GM23338 (cell line): ENCODE data around the gene PPP1CA. TPM values are rescaled to one million over a fixed set of nuclear protein-coding genes. Genes with fewer than 3 reads are reported as not detected.

Experiments used
- ATAC-seq: fragments of 200-7000 bp; cut with Tn5 transposase; 3 replicates; pipeline ENCODE4 v1.9.1; 2020
- DNase-seq: peaks from one replicate; pipeline ENCODE4 v3.0.0-alpha.2; 2015; ENCODE audit warnings: low spot score
- H2AFZ ChIP-seq: fragments of 200-600 bp; sonication (generic); 2 replicates; pipeline ENCODE4 v1.8.0; 2016; ENCODE audit warnings: antibody characterized with exemption, mild to moderate bottlenecking, moderate library complexity
- H3F3A ChIP-seq: fragments of 200-600 bp; sonication (generic); replicated peaks from 2 replicates; pipeline ENCODE4 v1.8.0; 2017; ENCODE audit warnings: antibody characterized with exemption, mixed run types, low read depth
- H3K27ac ChIP-seq: fragments of 200-600 bp; sonication (generic); 2 replicates; pipeline ENCODE4 v1.6.1; 2016; ENCODE audit warnings: low read depth
- H3K27me3 ChIP-seq: fragments of 200-600 bp; sonication (generic); 2 replicates; pipeline ENCODE4 v1.8.0; 2016; ENCODE audit warnings: mild to moderate bottlenecking, mixed run types, moderate library complexity; ENCODE audit not compliant: insufficient read depth
- H3K36me3 ChIP-seq: fragments of 200-600 bp; sonication (generic); 2 replicates; pipeline ENCODE4 v1.8.0; 2016; ENCODE audit warnings: mild to moderate bottlenecking; ENCODE audit not compliant: insufficient read depth
- H3K4me1 ChIP-seq: fragments of 200-600 bp; sonication (generic); 2 replicates; pipeline ENCODE4 v1.8.0; 2016; ENCODE audit warnings: mild to moderate bottlenecking, moderate library complexity; ENCODE audit not compliant: insufficient read depth
- H3K4me2 ChIP-seq: fragments of 200-600 bp; sonication (generic); 2 replicates; pipeline ENCODE4 v1.7.1; 2017; ENCODE audit warnings: mixed run types
- H3K4me3 ChIP-seq: fragments of 200-600 bp; sonication (generic); 2 replicates; pipeline ENCODE4 v1.6.1; 2016; ENCODE audit warnings: mixed run types
- H3K79me2 ChIP-seq: fragments of 200-600 bp; sonication (generic); replicated peaks from 2 replicates; pipeline ENCODE4 v1.8.0; 2017; ENCODE audit warnings: mild to moderate bottlenecking; ENCODE audit not compliant: insufficient read depth
- H3K9me2 ChIP-seq: fragments of 200-600 bp; sonication (generic); 2 replicates; pipeline ENCODE4 v1.8.0; 2017; ENCODE audit not compliant: insufficient read depth
- H4K20me1 ChIP-seq: fragments of 200-600 bp; sonication (generic); replicated peaks from 2 replicates; pipeline ENCODE4 v1.8.0; 2017; ENCODE audit warnings: mild to moderate bottlenecking; ENCODE audit not compliant: insufficient read depth
- H3K27ac Mint-ChIP-seq: 2 replicates; pipeline ENCODE4 v1.8.0; 2020; ENCODE audit warnings: inconsistent platforms, mild to moderate bottlenecking, moderate library complexity, mixed read lengths
- H3K27me3 Mint-ChIP-seq: 3 replicates; pipeline ENCODE4 v1.8.0; 2022; ENCODE audit warnings: low read depth, mild to moderate bottlenecking, moderate library complexity, mixed read lengths, inconsistent platforms; ENCODE audit not compliant: insufficient read depth, poor library complexity
- H3K36me3 Mint-ChIP-seq: 3 replicates; pipeline ENCODE4 v1.8.0; 2021; ENCODE audit warnings: low read depth, mild to moderate bottlenecking, inconsistent platforms, moderate library complexity, mixed read lengths
- H3K4me1 Mint-ChIP-seq: 3 replicates; pipeline ENCODE4 v1.8.0; 2020; ENCODE audit warnings: mild to moderate bottlenecking, inconsistent platforms, mixed read lengths
- H3K4me3 Mint-ChIP-seq: 3 replicates; pipeline ENCODE4 v1.8.0; 2021; ENCODE audit warnings: moderate library complexity, mild to moderate bottlenecking, inconsistent platforms, mixed read lengths
- H3K9me3 Mint-ChIP-seq: 3 replicates; pipeline ENCODE4 v1.8.0; 2020; ENCODE audit warnings: moderate library complexity, mild to moderate bottlenecking, inconsistent platforms, mixed read lengths
- CREB1 ChIP-seq: fragments of 250-450 bp; sonication (Bioruptor Pico); IDR thresholded peaks from 2 replicates; pipeline ENCODE4 v1.5.0; 2020; ENCODE audit warnings: low read depth, mild to moderate bottlenecking, moderate library complexity
- EZH2 ChIP-seq: fragments of 200-600 bp; sonication (generic); IDR thresholded peaks from one replicate; pipeline ENCODE4 v1.8.0; 2017; ENCODE audit warnings: antibody characterized with exemption, mild to moderate bottlenecking, low read depth; ENCODE audit not compliant: unreplicated experiment
- EZH2phosphoT487 ChIP-seq: fragments of 200-600 bp; sonication (generic); IDR thresholded peaks from one replicate; pipeline ENCODE4 v1.8.1; 2018; ENCODE audit warnings: antibody characterized with exemption; ENCODE audit not compliant: unreplicated experiment
- JUNB ChIP-seq: IDR thresholded peaks from one replicate; pipeline ENCODE4 v1.6.1; 2016; ENCODE audit warnings: antibody characterized with exemption; ENCODE audit not compliant: unreplicated experiment
- NANOG ChIP-seq: IDR thresholded peaks from 2 replicates; pipeline ENCODE4 v1.6.1; 2016; ENCODE audit warnings: antibody characterized with exemption, borderline replicate concordance
- POLR2AphosphoS5 ChIP-seq: IDR thresholded peaks from 2 replicates; pipeline ENCODE4 v1.6.1; 2016; ENCODE audit warnings: antibody characterized with exemption, low read depth
- STAT1 ChIP-seq: IDR thresholded peaks from one replicate; pipeline ENCODE4 v1.6.1; 2016; ENCODE audit warnings: antibody characterized with exemption; ENCODE audit not compliant: unreplicated experiment
- polyA plus RNA-seq: library from polyadenylated mRNA; unstranded; fragments of >200 nt; fragmentation: Nextera tagmentation; extraction: Ambion mirVana; gene quantifications from 2 replicates; pipeline ENCODE4 v1.2.1, GENCODE V29; 2016
- total RNA-seq: library from RNA; depleted of rRNA; stranded (reverse); fragments of >200 nt; shearing (Covaris generic); gene quantifications from 2 replicates; pipeline ENCODE4 v1.2.3, GENCODE V29; 2014
- TF ChIP-seq, protein P1 (sequence below), 2 experiments: fragments of 200-600 bp in 1 of 2; sonication (generic) in 1 of 2; conservative IDR thresholded peaks; 2 replicates each; pipeline versions ENCODE4 v1.5.1 to v1.6.1; 2016 to 2017; ENCODE audit warnings: antibody characterized with exemption in 2 of 2, low read depth in 2 of 2, mild to moderate bottlenecking in 2 of 2, moderate library complexity in 1 of 2
- TF ChIP-seq, protein P2 (sequence below): IDR thresholded peaks from one replicate; pipeline ENCODE4 v1.6.1; 2018; ENCODE audit warnings: antibody characterized with exemption; ENCODE audit not compliant: unreplicated experiment
- TF ChIP-seq, protein P3 (sequence below): fragments of 250-450 bp; sonication (Bioruptor Pico); IDR thresholded peaks from 2 replicates; pipeline ENCODE4 v1.5.0; 2020; ENCODE audit warnings: mild to moderate bottlenecking, moderate library complexity

The PPP1CA gene
- total and polyA plus RNA-seq, 2 experiments from 2014 or later, result 217 to 237 TPM

DNA sequence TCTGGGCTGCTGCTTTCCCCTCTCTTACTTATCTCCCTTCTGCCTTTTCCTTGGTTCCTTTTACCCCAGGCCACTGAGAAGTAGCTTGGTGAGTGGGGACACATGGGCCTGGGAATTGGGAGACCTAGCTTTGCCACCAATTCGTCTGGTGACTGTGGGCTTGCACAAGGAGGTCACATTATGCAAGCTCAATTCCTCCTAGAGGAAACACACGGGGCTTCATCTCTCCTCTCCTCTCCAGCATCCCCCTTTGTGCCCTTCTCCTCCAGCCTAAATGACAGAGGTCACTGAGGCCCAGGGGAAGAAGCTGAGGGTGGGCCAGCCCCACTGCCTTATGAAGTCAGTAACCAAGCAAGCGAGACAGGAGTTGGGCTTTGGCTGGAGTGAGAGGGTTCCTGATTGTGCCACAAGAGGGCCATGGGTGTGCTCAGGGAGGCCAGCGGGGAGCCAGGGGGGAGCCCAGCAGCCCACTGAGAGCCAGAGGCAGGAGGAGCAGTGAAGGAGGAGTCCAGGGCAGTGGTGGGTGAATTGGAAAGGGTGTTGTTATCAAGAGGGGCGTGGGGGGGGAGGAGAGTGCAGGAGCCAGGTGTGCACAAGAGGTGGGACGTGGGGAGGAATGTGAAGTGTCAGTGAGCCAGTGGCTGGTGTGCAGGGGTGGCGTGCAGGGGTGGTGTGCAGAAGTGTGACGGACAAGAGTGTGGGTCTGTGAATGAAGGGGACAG lies 30.3 kb downstream of the PPP1CA start (continued):
- TF ChIP-seq CREB1 (CRISPR knock-in tag) (no peak), NANOG (no peak)

DNA sequence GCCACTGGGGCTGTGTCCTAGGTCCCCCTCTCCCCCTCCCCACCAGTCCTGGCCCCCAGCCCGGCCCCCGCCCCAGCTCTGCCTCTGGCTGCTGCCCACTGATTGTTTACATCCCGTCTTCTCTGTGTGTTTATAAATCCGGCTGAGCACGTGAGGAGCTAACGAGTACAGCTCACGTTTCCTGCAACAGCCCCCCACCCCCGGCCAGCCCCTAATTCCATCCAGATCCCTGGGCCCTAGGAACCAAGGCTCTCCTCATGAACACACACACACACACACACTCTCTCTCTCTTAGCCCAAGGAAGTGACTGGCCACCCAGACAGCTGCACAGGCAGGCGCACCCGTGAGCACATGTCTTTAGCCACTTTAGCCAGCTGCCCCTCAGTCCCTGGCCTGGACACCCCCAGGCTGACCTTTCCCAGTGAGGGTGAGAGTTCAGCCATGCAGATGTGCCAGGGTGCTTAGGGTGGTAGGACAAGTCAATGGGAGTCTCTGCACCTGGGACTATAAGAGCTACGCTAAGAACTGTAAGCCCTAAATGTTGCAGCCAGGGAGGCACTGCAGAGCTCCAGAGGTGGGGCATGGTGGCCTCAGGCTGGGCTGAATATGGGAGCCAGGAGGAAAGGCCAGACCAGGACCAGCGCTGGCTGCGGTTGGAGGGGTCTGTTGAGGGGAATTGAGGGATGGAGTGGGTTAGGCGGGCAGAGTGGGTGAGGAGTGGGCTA lies 31.1 kb downstream of the PPP1CA start:
- H3K27me3 ChIP-seq, result peaks cover 74% of the 10 kb centered on the region
- no peak overlapping the region for H2AFZ ChIP-seq
- H3K27ac ChIP-seq, result no peak overlapping the region
- peak; percentile 0; the same call in 1 of the 3 replicates for ATAC-seq
- no peaks in the 10 kb centered on the region; the same call in 2 of the 3 replicates for H3K36me3 Mint-ChIP-seq
- no peaks in the 10 kb centered on the region for H3K36me3 ChIP-seq
- H3K79me2 ChIP-seq, result no peaks in the 10 kb centered on the region
- H3K27me3 Mint-ChIP-seq, result peaks cover 37% of the 10 kb centered on the region
- no peak overlapping the region for H3K27ac Mint-ChIP-seq
- no peaks in the 10 kb centered on the region for H3K9me2 ChIP-seq
- peaks cover 46% of the 10 kb centered on the region for H3K4me1 Mint-ChIP-seq
- H4K20me1 ChIP-seq, result no peaks in the 10 kb centered on the region
- no peak for DNase-seq
- 0 out of 3 replicates have a peak overlapping the region, but pooled peaks have one; percentile 7 for H3K4me3 Mint-ChIP-seq
- H3F3A ChIP-seq, result 0 out of 2 replicates have a peak, but pooled peaks cover 4% of the 10 kb centered on the region
- peaks cover 34% of the 10 kb centered on the region for H3K4me1 ChIP-seq
- peak overlapping the region; percentile 87 for H3K4me2 ChIP-seq
- 0 out of 2 replicates have a peak overlapping the region, but pooled peaks have one; percentile 28 for H3K4me3 ChIP-seq
- H3K9me3 Mint-ChIP-seq, result no peaks in the 10 kb centered on the region
- TF ChIP-seq JUNB (no peak), EZH2phosphoT487 (no peak), CREB1 (CRISPR knock-in tag) (no peak), POLR2AphosphoS5 (no peak), STAT1 (no peak), EZH2 (no peak)
- TF ChIP-seq, protein P1, sequence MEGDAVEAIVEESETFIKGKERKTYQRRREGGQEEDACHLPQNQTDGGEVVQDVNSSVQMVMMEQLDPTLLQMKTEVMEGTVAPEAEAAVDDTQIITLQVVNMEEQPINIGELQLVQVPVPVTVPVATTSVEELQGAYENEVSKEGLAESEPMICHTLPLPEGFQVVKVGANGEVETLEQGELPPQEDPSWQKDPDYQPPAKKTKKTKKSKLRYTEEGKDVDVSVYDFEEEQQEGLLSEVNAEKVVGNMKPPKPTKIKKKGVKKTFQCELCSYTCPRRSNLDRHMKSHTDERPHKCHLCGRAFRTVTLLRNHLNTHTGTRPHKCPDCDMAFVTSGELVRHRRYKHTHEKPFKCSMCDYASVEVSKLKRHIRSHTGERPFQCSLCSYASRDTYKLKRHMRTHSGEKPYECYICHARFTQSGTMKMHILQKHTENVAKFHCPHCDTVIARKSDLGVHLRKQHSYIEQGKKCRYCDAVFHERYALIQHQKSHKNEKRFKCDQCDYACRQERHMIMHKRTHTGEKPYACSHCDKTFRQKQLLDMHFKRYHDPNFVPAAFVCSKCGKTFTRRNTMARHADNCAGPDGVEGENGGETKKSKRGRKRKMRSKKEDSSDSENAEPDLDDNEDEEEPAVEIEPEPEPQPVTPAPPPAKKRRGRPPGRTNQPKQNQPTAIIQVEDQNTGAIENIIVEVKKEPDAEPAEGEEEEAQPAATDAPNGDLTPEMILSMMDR (conservative IDR thresholded peaks at IDR 0.05; ENCODE audit: low read depth in 2 of 2), result no peak
- TF ChIP-seq, protein P2, sequence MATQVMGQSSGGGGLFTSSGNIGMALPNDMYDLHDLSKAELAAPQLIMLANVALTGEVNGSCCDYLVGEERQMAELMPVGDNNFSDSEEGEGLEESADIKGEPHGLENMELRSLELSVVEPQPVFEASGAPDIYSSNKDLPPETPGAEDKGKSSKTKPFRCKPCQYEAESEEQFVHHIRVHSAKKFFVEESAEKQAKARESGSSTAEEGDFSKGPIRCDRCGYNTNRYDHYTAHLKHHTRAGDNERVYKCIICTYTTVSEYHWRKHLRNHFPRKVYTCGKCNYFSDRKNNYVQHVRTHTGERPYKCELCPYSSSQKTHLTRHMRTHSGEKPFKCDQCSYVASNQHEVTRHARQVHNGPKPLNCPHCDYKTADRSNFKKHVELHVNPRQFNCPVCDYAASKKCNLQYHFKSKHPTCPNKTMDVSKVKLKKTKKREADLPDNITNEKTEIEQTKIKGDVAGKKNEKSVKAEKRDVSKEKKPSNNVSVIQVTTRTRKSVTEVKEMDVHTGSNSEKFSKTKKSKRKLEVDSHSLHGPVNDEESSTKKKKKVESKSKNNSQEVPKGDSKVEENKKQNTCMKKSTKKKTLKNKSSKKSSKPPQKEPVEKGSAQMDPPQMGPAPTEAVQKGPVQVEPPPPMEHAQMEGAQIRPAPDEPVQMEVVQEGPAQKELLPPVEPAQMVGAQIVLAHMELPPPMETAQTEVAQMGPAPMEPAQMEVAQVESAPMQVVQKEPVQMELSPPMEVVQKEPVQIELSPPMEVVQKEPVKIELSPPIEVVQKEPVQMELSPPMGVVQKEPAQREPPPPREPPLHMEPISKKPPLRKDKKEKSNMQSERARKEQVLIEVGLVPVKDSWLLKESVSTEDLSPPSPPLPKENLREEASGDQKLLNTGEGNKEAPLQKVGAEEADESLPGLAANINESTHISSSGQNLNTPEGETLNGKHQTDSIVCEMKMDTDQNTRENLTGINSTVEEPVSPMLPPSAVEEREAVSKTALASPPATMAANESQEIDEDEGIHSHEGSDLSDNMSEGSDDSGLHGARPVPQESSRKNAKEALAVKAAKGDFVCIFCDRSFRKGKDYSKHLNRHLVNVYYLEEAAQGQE, result no peak
- TF ChIP-seq, protein P3, sequence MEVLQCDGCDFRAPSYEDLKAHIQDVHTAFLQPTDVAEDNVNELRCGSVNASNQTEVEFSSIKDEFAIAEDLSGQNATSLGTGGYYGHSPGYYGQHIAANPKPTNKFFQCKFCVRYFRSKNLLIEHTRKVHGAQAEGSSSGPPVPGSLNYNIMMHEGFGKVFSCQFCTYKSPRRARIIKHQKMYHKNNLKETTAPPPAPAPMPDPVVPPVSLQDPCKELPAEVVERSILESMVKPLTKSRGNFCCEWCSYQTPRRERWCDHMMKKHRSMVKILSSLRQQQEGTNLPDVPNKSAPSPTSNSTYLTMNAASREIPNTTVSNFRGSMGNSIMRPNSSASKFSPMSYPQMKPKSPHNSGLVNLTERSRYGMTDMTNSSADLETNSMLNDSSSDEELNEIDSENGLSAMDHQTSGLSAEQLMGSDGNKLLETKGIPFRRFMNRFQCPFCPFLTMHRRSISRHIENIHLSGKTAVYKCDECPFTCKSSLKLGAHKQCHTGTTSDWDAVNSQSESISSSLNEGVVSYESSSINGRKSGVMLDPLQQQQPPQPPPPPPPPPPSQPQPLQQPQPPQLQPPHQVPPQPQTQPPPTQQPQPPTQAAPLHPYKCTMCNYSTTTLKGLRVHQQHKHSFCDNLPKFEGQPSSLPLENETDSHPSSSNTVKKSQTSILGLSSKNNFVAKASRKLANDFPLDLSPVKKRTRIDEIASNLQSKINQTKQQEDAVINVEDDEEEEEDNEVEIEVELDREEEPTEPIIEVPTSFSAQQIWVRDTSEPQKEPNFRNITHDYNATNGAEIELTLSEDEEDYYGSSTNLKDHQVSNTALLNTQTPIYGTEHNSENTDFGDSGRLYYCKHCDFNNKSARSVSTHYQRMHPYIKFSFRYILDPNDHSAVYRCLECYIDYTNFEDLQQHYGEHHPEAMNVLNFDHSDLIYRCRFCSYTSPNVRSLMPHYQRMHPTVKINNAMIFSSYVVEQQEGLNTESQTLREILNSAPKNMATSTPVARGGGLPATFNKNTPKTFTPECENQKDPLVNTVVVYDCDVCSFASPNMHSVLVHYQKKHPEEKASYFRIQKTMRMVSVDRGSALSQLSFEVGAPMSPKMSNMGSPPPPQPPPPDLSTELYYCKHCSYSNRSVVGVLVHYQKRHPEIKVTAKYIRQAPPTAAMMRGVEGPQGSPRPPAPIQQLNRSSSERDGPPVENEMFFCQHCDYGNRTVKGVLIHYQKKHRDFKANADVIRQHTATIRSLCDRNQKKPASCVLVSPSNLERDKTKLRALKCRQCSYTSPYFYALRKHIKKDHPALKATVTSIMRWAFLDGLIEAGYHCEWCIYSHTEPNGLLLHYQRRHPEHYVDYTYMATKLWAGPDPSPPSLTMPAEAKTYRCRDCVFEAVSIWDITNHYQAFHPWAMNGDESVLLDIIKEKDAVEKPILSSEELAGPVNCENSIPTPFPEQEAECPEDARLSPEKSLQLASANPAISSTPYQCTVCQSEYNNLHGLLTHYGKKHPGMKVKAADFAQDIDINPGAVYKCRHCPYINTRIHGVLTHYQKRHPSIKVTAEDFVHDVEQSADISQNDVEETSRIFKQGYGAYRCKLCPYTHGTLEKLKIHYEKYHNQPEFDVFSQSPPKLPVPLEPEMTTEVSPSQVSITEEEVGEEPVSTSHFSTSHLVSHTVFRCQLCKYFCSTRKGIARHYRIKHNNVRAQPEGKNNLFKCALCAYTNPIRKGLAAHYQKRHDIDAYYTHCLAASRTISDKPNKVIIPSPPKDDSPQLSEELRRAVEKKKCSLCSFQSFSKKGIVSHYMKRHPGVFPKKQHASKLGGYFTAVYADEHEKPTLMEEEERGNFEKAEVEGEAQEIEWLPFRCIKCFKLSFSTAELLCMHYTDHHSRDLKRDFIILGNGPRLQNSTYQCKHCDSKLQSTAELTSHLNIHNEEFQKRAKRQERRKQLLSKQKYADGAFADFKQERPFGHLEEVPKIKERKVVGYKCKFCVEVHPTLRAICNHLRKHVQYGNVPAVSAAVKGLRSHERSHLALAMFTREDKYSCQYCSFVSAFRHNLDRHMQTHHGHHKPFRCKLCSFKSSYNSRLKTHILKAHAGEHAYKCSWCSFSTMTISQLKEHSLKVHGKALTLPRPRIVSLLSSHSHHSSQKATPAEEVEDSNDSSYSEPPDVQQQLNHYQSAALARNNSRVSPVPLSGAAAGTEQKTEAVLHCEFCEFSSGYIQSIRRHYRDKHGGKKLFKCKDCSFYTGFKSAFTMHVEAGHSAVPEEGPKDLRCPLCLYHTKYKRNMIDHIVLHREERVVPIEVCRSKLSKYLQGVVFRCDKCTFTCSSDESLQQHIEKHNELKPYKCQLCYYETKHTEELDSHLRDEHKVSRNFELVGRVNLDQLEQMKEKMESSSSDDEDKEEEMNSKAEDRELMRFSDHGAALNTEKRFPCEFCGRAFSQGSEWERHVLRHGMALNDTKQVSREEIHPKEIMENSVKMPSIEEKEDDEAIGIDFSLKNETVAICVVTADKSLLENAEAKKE, result no peak
